Activated T-helper 1 cell treated with anti-CD3 and anti-CD28 coated beads, Interleukin-2, amount 50 U/mL, for 16 hours (primary cell): ENCODE results near the gene MCHR2.

Experiments used
- DNase-seq, 2 donors: peaks; one replicate each; pipeline ENCODE4 v3.0.0-alpha.2; 2020; ENCODE audit warnings: low read depth in 1 of 2, low spot score in 1 of 2

MCHR2 gene

DNA sequence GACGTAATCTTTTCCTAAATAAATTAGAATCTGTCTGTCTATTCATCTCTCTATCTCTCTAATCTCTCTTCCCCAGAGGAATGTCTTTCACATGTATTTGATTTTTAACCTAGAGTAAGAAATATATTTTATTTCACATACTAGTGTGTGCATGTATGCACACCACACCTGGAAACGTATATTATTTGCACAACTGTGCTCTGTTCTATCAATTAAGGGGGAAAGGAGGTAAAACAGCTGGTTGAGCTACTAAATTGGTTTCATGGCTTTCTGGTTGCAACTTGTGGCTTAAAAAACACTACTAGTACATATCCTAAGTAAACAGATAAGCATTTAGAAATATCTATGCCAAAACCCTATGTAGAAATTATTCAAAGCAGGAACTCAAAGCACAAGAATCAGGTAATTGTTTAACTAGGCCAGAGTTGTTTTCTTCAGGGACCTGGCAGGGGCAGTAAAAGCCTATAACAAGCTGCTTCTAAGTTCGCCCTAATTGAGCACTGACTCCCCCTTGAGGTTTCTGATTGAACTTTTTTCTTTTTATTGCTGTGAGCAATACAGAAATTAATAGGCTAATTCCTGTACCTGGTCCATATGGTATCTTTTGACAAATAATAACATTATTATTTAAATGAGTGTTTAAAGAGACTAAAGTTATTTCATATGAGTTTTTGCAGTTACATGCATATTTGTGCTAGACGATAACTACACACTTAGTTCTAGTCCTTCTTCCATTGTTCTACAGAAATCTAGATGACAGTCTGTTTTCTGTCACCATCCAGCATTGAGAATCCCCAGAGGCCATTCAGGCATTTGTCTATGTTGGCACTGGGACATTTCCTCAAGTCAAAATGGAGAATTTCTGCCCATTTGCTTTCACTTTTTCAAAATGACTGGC lies 88.6 kb downstream of the MCHR2 start:
- DNase-seq, result no peak

DNA sequence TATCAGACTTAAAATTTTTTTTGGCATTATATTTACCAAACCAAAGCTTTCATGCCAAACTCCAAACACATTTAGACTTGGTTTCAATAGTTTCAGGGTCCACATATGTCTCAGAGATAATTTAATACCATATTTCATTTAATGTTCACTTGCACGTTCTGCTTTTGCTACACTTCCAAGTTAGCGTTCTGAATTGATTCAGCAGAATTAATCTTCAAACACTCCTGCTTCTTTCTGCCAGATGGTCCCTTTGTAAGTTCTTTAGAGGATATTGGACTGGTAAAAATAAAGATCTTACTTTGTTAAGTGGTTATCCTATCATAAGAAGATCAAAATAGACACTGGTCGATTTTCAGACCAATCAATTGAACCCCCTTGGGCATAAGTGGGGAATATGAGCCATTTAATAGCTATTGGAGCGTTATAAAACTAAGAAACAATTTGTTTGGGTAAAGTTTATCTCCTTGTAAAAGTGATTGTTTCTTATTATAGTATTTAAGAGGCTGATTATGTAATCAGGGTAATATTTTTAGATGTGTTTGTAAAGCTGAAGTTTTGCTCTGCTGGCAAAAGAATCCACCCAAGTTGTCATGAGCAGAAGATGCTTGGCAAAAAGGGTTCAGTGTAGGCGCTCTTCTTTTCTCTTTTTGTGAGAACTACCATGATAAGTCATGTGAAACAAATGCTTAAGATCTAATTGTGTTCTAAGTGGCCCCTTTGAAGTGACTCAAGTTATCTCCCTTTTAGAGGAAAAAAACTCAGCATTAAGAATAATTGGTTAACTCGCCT lies 92.2 kb downstream of the MCHR2 start:
- no peak for DNase-seq

DNA sequence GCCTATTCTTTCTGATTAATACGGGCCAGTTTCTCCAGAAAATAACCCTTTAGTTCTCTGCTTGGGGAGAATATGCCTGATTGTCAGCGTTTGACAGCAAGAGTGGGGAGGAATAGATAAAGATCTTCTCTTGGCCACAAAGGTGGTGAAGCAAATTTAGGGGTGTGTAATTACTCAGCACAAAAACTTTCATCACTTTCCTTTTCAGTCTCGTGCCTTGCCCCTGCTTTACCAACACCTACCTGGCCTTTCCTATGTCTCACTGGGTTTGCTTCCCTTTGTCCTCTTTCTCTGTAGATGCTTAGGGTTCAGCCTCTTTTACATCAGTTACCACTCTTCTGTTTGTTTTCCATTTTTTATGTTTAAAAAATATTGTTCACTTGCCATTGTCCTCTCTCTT lies 99.2 kb downstream of the MCHR2 start:
- DNase-seq, result no peak

DNA sequence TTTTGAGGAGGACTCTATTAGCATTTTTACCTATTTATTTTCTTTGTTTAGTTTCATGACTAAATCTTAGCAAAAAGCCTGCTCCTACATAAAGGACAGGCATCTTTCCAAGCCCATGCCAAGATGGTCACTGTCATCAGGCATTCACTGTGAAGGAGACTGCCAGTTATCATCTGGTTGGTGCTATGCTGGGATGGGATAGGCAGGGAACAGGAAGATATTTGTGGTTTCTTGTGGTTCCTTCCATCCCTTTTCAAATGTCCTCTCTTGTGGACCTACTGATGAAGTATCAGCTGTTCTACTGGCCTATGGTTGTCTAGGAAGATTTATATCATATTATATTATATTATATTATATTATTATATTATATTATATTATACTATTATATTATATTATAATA lies 107.0 kb downstream of the MCHR2 start:
- no peak for DNase-seq

DNA sequence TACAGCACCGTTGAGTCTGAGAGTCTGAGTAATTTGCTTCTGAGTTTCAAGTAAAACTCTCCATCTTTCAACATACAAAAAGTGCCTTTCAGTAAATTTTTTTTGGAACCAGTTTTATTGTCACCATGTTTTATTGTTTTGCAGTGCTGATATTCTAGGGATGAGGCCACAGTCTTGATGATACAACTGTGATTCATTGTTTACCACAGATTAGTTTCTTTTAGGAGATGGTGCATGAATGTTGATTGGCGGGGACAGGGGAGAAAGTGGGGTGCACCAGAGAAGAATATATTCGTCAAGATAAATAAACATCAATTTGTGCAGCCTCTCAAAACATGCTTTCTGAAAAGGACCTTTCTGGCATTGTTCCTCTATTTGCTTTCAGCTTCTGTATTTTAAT lies 109.0 kb downstream of the MCHR2 start:
- no peak for DNase-seq

DNA sequence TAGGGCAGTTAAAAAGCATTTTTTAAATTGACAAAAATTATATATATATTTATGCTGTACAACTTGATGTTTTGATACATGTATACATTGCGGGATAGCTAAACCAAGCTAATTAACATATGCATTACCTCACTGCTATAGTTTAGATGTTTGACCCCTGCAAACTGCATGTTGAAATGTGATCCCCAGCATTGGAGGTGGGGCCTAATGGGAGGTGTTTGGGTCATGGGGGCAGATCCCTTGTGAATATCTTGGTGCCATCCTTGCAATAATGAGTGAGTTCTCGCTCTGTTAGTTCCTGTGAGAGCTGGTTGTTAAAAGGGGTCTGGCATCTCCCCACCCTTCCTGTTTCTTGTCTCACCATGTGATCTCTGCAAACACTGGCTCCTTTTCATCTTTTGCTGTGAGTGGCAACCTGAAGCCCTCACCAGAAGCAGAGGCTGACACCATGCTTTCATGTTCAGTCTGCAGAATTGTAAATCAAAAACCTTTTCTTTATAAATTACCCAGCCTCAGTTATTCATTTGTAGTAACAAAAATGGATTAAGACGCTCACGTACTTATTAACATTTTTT lies 111.8 kb downstream of the MCHR2 start:
- no peak for DNase-seq

DNA sequence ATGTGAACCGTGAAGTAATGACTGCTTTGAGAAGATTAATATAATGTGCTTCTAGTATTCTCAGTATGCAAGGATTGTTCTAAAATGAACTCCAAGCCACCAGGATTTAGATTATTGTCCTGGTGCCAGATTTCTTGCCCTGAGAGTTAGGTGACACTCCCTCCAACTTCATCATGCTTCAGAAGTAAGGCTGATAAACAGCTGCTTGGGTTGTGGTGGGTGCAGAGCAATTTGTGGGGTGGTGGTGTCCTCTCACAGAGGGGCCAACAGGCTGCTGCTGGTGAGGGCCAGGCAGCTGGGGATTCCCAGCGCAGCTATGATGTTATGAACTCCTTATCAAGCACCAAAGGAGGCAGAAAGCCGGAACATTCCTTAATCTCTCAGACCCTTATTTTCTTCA lies 114.6 kb downstream of the MCHR2 start:
- DNase-seq, result no peak

DNA sequence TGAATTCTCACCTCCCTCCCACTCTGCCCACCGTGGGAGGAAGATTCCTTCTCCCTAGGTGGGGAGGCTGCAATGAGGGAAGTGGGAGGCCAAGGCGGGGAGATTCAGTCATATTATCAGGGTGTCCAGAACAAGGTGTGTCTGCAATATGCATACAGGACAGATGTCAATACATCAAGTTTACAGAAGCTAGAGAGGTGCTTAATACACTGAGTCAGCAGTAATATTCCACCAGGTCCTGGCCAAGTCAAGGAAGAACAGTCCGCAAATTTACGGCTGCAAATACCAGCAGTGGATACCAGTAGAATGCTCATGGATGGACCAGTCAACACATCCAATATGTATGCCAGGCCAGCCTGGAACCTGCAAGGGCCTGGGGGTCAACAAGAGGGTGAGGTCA lies 119.0 kb downstream of the MCHR2 start:
- no peak for DNase-seq

DNA sequence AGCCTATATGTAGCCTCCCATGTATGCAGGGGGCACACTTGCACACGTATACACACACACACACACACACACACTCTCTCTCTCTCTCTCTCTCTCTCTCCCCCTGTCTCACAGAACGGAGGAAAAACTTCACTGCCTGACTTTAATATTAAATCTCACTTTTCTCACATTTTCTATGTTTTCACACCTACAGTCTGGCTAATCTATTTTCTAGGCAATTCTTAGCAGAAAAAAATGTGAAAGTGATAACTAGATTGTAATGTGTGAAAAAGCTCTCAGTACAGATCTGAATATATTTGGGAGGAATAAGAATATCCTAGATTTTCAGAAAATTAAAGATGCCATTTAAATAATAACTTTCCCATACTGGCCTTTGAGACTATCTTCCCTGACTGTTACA lies 120.9 kb downstream of the MCHR2 start:
- DNase-seq, result no peak

DNA sequence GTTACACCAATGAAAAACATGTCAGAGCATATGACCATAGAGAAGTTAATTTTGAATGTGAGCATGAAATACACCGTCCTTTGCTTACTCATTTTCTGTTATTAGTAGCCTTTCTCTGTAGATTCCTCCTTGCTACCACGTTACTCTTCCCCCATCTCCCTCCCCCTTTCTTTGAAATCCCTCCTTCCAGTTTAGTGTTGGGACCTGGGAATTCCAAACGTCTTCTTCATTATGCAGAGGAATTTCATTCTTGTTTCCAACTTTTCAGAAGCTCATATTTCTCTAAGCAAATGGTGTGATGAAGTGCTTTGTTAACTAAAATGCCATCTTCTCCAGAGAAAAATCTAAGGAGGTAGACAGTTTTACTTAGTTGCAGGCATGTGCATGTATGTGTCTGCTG lies 122.4 kb downstream of the MCHR2 start:
- no peak for DNase-seq
